HEK293 (cell line): ENCODE measurements around the gene ITPKC.
A peak's percentile ranks its signal among the peaks of the same experiment; 100 is the strongest.

Experiments used
- CTCF ChIA-PET: fragments of 350-600 bp; formaldehyde crosslinking; extraction: SDS; loops from one replicate; lab custom pipeline; 2021; ENCODE audit warnings: antibody characterized with exemption; lab: Yijun Ruan, JAX
- POLR2A ChIA-PET: fragments of 300-600 bp; formaldehyde crosslinking; extraction: SDS; loops from one replicate; lab custom pipeline; 2020; ENCODE audit warnings: antibody characterized with exemption, inconsistent platforms; lab: Yijun Ruan, JAX
- H3K27ac ChIP-seq: fragments of 200-500 bp; sonication (Bioruptor generic); 2 replicates; pipeline ENCODE4 v1.5.1; 2014; ENCODE audit warnings: low read depth, low read length, control low read depth, inconsistent platforms; ENCODE audit errors: extremely low read depth
- H3K36me3 ChIP-seq, 2 experiments: fragments of 200-500 bp in 1 of 2; sonication (Bioruptor generic) in 1 of 2; 1 replicate in 1 of 2; 2 replicates in 1 of 2; pipeline ENCODE4 v1.5.1; 2014 to 2017; ENCODE audit warnings: inconsistent platforms in 2 of 2, low read length in 2 of 2; ENCODE audit not compliant: control insufficient read depth in 2 of 2, insufficient read depth in 1 of 2
- H3K4me1 ChIP-seq: fragments of 200-500 bp; sonication (Bioruptor generic); 2 replicates; pipeline ENCODE4 v1.5.1; 2014; ENCODE audit warnings: mild to moderate bottlenecking, low read length, inconsistent platforms; ENCODE audit not compliant: control insufficient read depth, insufficient read depth
- H3K4me3 ChIP-seq: 2 replicates; pipeline ENCODE4 v1.5.1; 2011; ENCODE audit warnings: low read depth, mild to moderate bottlenecking, control low read depth, low read length, moderate library complexity
- H3K9me3 ChIP-seq: fragments of 200-500 bp; sonication (Bioruptor generic); 2 replicates; pipeline ENCODE4 v1.5.1; 2014; ENCODE audit warnings: low read depth, low read length, inconsistent platforms; ENCODE audit not compliant: control insufficient read depth, insufficient read depth
- CTCF ChIP-seq: fragments of 450-650 bp; formaldehyde crosslinking; IDR thresholded peaks from 2 replicates; pipeline ENCODE4 v1.5.1; 2016; ENCODE audit warnings: missing biosample characterization, missing genetic modification characterization
- OSR2 ChIP-seq: fragments of 450-650 bp; formaldehyde crosslinking; IDR thresholded peaks from 2 replicates; pipeline ENCODE4 v1.5.1; 2016; ENCODE audit warnings: missing biosample characterization, missing genetic modification characterization
- SCRT2 ChIP-seq: fragments of 450-650 bp; formaldehyde crosslinking; IDR thresholded peaks from 2 replicates; pipeline ENCODE4 v1.5.1; 2016; ENCODE audit warnings: missing biosample characterization, missing genetic modification characterization
- ZBTB26 ChIP-seq: fragments of 450-650 bp; formaldehyde crosslinking; optimal IDR thresholded peaks from 2 replicates; pipeline ENCODE3; 2016; ENCODE audit warnings: missing biosample characterization, mild to moderate bottlenecking, missing genetic modification characterization
- ZIC2 ChIP-seq: fragments of 450-650 bp; formaldehyde crosslinking; IDR thresholded peaks from 2 replicates; pipeline ENCODE4 v1.5.1; 2016; ENCODE audit warnings: missing biosample characterization, missing genetic modification characterization
- ZNF121 ChIP-seq: fragments of 450-650 bp; formaldehyde crosslinking; IDR thresholded peaks from 2 replicates; pipeline ENCODE4 v1.5.1; 2016; ENCODE audit warnings: missing biosample characterization, missing genetic modification characterization
- ZNF146 ChIP-seq: fragments of 450-650 bp; formaldehyde crosslinking; IDR thresholded peaks from 2 replicates; pipeline ENCODE4 v1.5.1; 2016; ENCODE audit warnings: missing biosample characterization, missing genetic modification characterization
- ZNF169 ChIP-seq: fragments of 450-650 bp; formaldehyde crosslinking; IDR thresholded peaks from 2 replicates; pipeline ENCODE4 v1.5.1; 2016; ENCODE audit warnings: missing biosample characterization, missing genetic modification characterization
- ZNF18 ChIP-seq: fragments of 450-650 bp; formaldehyde crosslinking; IDR thresholded peaks from 2 replicates; pipeline ENCODE4 v1.5.1; 2016; ENCODE audit warnings: missing biosample characterization, missing genetic modification characterization
- ZNF341 ChIP-seq: fragments of 450-650 bp; formaldehyde crosslinking; IDR thresholded peaks from 2 replicates; pipeline ENCODE4; 2016; ENCODE audit warnings: low read depth, missing biosample characterization, missing genetic modification characterization
- ZNF423 ChIP-seq: fragments of 450-650 bp; formaldehyde crosslinking; IDR thresholded peaks from 2 replicates; pipeline ENCODE4 v1.5.1; 2016; ENCODE audit warnings: missing biosample characterization, missing genetic modification characterization
- ZNF510 ChIP-seq: fragments of 450-650 bp; formaldehyde crosslinking; IDR thresholded peaks from 2 replicates; pipeline ENCODE4 v1.5.1; 2018; ENCODE audit warnings: mild to moderate bottlenecking, missing genetic modification characterization, missing biosample characterization; ENCODE audit not compliant: insufficient replicate concordance
- ZNF621 ChIP-seq: fragments of 450-650 bp; formaldehyde crosslinking; IDR thresholded peaks from 2 replicates; pipeline ENCODE4 v1.5.1; 2017; ENCODE audit warnings: missing biosample characterization, missing genetic modification characterization
- ZNF670 ChIP-seq: fragments of 450-650 bp; formaldehyde crosslinking; IDR thresholded peaks from 2 replicates; pipeline ENCODE4 v1.5.1; 2016; ENCODE audit warnings: missing biosample characterization, missing genetic modification characterization, low read depth
- ZNF768 ChIP-seq: fragments of 450-650 bp; formaldehyde crosslinking; IDR thresholded peaks from 2 replicates; pipeline ENCODE4 v1.5.1; 2018; ENCODE audit warnings: missing biosample characterization, mild to moderate bottlenecking, missing genetic modification characterization
- ZSCAN18 ChIP-seq: fragments of 450-650 bp; formaldehyde crosslinking; IDR thresholded peaks from 2 replicates; pipeline ENCODE4 v1.5.1; 2016; ENCODE audit warnings: missing biosample characterization, missing genetic modification characterization

The ITPKC gene

GRCh38 chr19:40695881-40696280 lies 21.0 kb upstream of the ITPKC start:
- no peak overlapping the region for H3K27ac ChIP-seq
- H3K4me1 ChIP-seq = peaks cover 4% of the 10 kb centered on the region
- no peaks in the 10 kb centered on the region for H3K9me3 ChIP-seq
- POLR2A ChIA-PET = no interaction called here
- no peak overlapping the region for H3K4me3 ChIP-seq
- TF ChIP-seq ZNF510 (tag by site-specific recombination) (no peak), ZSCAN18 (tag by site-specific recombination) (no peak)
- TF ChIP-seq, all 188 proteins: peak for 0
- CTCF ChIA-PET = no interaction called here
- peaks cover 33 to 44% of the 10 kb centered on the region in 2 experiments for H3K36me3 ChIP-seq

GRCh38 chr19:40697007-40697406 lies 19.9 kb upstream of the ITPKC start:
- H3K9me3 ChIP-seq = no peaks in the 10 kb centered on the region
- ChIA-PET CTCF (interaction anchor here (0.7 to 1.9 kb wide), 2 partner anchors 34 to 111 kb away, joined by 3 to 5 read pairs; no protein-coding TSS in a partner anchor), POLR2A (interaction anchor here (0.7 kb wide), 2 partner anchors 227 to 576 kb away, joined by 4 read pairs; no protein-coding TSS in a partner anchor)
- H3K36me3 ChIP-seq = peaks cover 40 to 53% of the 10 kb centered on the region in 2 experiments
- H3K4me3 ChIP-seq = no peak overlapping the region
- H3K4me1 ChIP-seq = no peaks in the 10 kb centered on the region
- peak; percentile 90 for TF ChIP-seq ZNF121 (tag by site-specific recombination)
- no peak for TF ChIP-seq ZNF670 (tag by site-specific recombination)
- H3K27ac ChIP-seq = no peak overlapping the region

GRCh38 chr19:40700083-40700482 lies 16.8 kb upstream of the ITPKC start:
- ChIA-PET CTCF (interaction anchor here (0.7 to 0.8 kb wide), 2 partner anchors 67 to 101 kb away, joined by 3 read pairs; no protein-coding TSS in a partner anchor), POLR2A (interaction anchor here (1.4 to 2.4 kb wide), 4 partner anchors 9 to 50 kb away, joined by 3 to 9 read pairs (median 6); partner anchors contain the start of genes ACTMAP, COQ8B, ITPKC and NUMBL)
- no peak overlapping the region for H3K27ac ChIP-seq
- peaks cover 58 to 63% of the 10 kb centered on the region in 2 experiments for H3K36me3 ChIP-seq
- TF ChIP-seq ZIC2 (tag by site-specific recombination) = peak; percentile 53
- no peak for TF ChIP-seq ZNF621
- TF ChIP-seq OSR2 (tag by site-specific recombination) = no peak
- no peak for TF ChIP-seq SCRT2 (tag by site-specific recombination)
- H3K4me1 ChIP-seq = no peaks in the 10 kb centered on the region
- H3K9me3 ChIP-seq = no peaks in the 10 kb centered on the region
- H3K4me3 ChIP-seq = no peak overlapping the region

- TF ChIP-seq SCRT2 (tag by site-specific recombination) (no peak), ZNF146 (peak; percentile 97)
- Histone ChIP-seq H3K36me3 (peaks cover 62 to 69% of the 10 kb centered on the region in 2 experiments), H3K9me3 (no peaks in the 10 kb centered on the region), H3K27ac (no peak overlapping the region), H3K4me3 (no peak overlapping the region), H3K4me1 (no peaks in the 10 kb centered on the region)
- ChIA-PET POLR2A (interaction anchor here (0.6 to 2.0 kb wide), 4 partner anchors 8 to 53 kb away, joined by 4 to 6 read pairs (median 4); partner anchors contain the start of gene ACTMAP), CTCF (interaction anchor here (0.6 to 2.6 kb wide), 11 partner anchors 11 to 548 kb away, joined by 3 to 17 read pairs (median 3); partner anchors contain the start of gene BLVRB)
Observed at GRCh38 chr19:40701758-40702157, 15.2 kb upstream of the ITPKC start.

GRCh38 chr19:40702337-40703012 lies 14.4 kb upstream of the ITPKC start:
- H3K36me3 ChIP-seq = peaks cover 62 to 72% of the 10 kb centered on the region in 2 experiments
- no peaks in the 10 kb centered on the region for H3K9me3 ChIP-seq
- no peaks in the 10 kb centered on the region for H3K4me1 ChIP-seq
- ChIA-PET CTCF (interaction anchor here (0.6 to 2.6 kb wide), 11 partner anchors 12 to 407 kb away, joined by 3 to 17 read pairs (median 3); partner anchors contain the start of gene BLVRB), POLR2A (interaction anchor here (0.7 to 2.0 kb wide), 4 partner anchors 9 to 54 kb away, joined by 3 to 5 read pairs (median 4); partner anchors contain the start of gene ACTMAP)
- H3K4me3 ChIP-seq = no peak overlapping the region
- H3K27ac ChIP-seq = no peak overlapping the region
- no peak for TF ChIP-seq ZNF423 (tag by site-specific recombination)
- no peak; the same call in 1 of the 2 replicates for TF ChIP-seq ZNF768 (tag by site-specific recombination)
- TF ChIP-seq ZNF18 (tag by site-specific recombination) = no peak
- no peak for TF ChIP-seq ZBTB26 (tag by site-specific recombination)
- peak; percentile 47; the same call in 1 of the 2 replicates for TF ChIP-seq ZNF169 (tag by site-specific recombination)
- TF ChIP-seq ZNF341 = peak; percentile 83
- TF ChIP-seq CTCF (tag by site-specific recombination) = peak; percentile 99
